ENCODE results near the gene TRAT1.

DNA sequence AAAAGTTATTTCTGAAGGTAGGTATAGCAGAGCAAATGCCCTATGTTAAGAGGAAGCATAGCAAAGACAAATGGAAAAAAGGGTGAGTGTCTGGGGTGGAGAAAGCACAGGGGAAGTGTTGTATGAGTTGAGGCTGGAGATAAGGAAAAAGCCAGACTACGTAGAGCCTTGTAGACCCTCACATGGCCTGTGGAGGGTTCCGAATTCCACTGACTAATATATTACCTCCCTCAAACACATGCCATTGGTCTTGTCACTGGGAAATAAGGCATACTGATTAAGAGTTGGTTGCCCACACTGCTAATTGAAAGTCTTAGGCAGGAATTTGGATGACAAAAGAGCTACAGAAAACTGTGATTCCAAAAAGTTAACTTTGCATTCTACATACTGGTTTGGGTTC lies 65.2 kb downstream of the TRAT1 start:
- TF ChIP-seq, protein P1, sequence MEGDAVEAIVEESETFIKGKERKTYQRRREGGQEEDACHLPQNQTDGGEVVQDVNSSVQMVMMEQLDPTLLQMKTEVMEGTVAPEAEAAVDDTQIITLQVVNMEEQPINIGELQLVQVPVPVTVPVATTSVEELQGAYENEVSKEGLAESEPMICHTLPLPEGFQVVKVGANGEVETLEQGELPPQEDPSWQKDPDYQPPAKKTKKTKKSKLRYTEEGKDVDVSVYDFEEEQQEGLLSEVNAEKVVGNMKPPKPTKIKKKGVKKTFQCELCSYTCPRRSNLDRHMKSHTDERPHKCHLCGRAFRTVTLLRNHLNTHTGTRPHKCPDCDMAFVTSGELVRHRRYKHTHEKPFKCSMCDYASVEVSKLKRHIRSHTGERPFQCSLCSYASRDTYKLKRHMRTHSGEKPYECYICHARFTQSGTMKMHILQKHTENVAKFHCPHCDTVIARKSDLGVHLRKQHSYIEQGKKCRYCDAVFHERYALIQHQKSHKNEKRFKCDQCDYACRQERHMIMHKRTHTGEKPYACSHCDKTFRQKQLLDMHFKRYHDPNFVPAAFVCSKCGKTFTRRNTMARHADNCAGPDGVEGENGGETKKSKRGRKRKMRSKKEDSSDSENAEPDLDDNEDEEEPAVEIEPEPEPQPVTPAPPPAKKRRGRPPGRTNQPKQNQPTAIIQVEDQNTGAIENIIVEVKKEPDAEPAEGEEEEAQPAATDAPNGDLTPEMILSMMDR (IDR thresholded peaks at IDR 0.05): no peak
- TF ChIP-seq POLR2A (IDR thresholded peaks at IDR 0.05) (no peak), EP300 (IDR thresholded peaks at IDR 0.05) (no peak)

Data from stomach (tissue), 4 donors.